Measurements from ENCODE around the gene BCO1.

DNA sequence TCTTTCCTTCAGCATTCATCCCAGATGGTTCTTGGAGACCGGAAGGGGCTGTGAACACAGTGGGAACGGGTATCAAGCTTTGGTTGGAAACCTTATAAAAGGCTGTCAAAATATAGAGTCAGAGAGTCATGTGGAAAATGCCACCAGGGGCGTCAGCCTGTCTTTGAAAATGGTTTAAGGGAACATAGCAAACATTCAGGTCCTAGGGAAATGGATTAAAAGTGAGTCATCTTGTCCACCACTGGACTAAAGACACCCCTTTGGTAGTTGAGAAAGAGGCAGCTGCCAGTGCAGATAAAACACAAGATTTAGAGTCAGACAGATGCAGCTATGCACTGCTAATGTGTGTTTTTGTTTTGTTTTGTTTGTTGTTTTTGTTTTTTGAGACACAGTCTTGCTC, 47.8 kb upstream of the BCO1 start:
- TF ChIP-seq GATA2 (IDR thresholded peaks at IDR 0.05; ENCODE audit: low read depth, low read length) (no peak), GATA3 (IDR thresholded peaks at IDR 0.05; ENCODE audit: low read depth, low read length) (no peak)

All from SH-SY5Y (cell line).